HEK293 (cell line): ENCODE measurements around the gene TTLL11.

Experiments used
- ZNF146 ChIP-seq: fragments of 450-650 bp; formaldehyde crosslinking; IDR thresholded peaks from 2 replicates; pipeline ENCODE4 v1.5.1; 2016; ENCODE audit warnings: missing biosample characterization, missing genetic modification characterization
- ZNF426 ChIP-seq: fragments of 450-650 bp; formaldehyde crosslinking; IDR thresholded peaks from 2 replicates; pipeline ENCODE4 v1.5.1; 2017; ENCODE audit warnings: missing biosample characterization, missing genetic modification characterization, mild to moderate bottlenecking, inconsistent platforms, moderate library complexity
- ZNF433 ChIP-seq: fragments of 450-650 bp; formaldehyde crosslinking; IDR thresholded peaks from 2 replicates; pipeline ENCODE4 v1.5.1; 2016; ENCODE audit warnings: missing biosample characterization, missing genetic modification characterization, low read depth
- ZNF585B ChIP-seq: fragments of 450-650 bp; formaldehyde crosslinking; IDR thresholded peaks from 2 replicates; pipeline ENCODE4 v1.5.1; 2016; ENCODE audit warnings: missing biosample characterization, missing genetic modification characterization
- ZNF626 ChIP-seq: fragments of 450-650 bp; sonication (Bioruptor Pico); formaldehyde crosslinking; IDR thresholded peaks from 2 replicates; pipeline ENCODE4 v1.5.1; 2018; ENCODE audit warnings: missing biosample characterization, missing genetic modification characterization, inconsistent platforms
- TF ChIP-seq, protein P1 (sequence below): fragments of 450-650 bp; formaldehyde crosslinking; IDR thresholded peaks from 2 replicates; pipeline ENCODE4 v1.5.1; 2016; ENCODE audit warnings: missing biosample characterization, missing genetic modification characterization
- TF ChIP-seq, protein P2 (sequence below): fragments of 450-650 bp; formaldehyde crosslinking; IDR thresholded peaks from 2 replicates; pipeline ENCODE4 v1.5.1; 2016; ENCODE audit warnings: missing biosample characterization, missing genetic modification characterization

DNA sequence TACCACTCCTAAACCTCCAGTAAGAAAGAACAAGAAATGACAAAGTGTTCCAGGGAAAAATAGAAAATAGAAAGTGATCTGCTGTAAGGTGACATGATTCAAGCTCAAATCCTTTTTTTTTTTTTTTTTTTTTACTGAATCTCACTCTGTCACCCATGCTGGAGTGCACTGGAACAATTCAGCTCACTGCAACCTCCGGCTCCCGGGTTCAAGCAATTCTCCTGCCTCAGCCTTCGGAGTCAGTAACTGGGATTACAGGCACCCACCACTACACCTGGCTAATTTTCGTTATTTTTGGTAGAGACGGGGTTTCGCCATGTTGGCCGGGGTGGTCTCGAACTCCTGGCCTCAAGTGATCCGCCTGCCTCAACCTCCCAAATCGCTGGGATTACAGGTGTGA is 35.9 kb downstream of the TTLL11 start:
- TF ChIP-seq ZNF146 (tag by site-specific recombination) (no peak), ZNF433 (no peak), ZNF626 (no peak), ZNF426 (tag by site-specific recombination) (no peak), ZNF585B (no peak)
- TF ChIP-seq, protein P1, sequence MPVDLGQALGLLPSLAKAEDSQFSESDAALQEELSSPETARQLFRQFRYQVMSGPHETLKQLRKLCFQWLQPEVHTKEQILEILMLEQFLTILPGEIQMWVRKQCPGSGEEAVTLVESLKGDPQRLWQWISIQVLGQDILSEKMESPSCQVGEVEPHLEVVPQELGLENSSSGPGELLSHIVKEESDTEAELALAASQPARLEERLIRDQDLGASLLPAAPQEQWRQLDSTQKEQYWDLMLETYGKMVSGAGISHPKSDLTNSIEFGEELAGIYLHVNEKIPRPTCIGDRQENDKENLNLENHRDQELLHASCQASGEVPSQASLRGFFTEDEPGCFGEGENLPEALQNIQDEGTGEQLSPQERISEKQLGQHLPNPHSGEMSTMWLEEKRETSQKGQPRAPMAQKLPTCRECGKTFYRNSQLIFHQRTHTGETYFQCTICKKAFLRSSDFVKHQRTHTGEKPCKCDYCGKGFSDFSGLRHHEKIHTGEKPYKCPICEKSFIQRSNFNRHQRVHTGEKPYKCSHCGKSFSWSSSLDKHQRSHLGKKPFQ (tag by site-specific recombination), result no peak
- TF ChIP-seq, protein P2, sequence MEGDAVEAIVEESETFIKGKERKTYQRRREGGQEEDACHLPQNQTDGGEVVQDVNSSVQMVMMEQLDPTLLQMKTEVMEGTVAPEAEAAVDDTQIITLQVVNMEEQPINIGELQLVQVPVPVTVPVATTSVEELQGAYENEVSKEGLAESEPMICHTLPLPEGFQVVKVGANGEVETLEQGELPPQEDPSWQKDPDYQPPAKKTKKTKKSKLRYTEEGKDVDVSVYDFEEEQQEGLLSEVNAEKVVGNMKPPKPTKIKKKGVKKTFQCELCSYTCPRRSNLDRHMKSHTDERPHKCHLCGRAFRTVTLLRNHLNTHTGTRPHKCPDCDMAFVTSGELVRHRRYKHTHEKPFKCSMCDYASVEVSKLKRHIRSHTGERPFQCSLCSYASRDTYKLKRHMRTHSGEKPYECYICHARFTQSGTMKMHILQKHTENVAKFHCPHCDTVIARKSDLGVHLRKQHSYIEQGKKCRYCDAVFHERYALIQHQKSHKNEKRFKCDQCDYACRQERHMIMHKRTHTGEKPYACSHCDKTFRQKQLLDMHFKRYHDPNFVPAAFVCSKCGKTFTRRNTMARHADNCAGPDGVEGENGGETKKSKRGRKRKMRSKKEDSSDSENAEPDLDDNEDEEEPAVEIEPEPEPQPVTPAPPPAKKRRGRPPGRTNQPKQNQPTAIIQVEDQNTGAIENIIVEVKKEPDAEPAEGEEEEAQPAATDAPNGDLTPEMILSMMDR (tag by site-specific recombination), result no peak
